OCI-LY7 (cell line): Measurements from ENCODE around the gene DPYSL4. TPM values are rescaled to one million over a fixed set of nuclear protein-coding genes. Genes with fewer than 3 reads are reported as not detected.
"Not testable (repeated sequence)": the region's sequence is repeated elsewhere in the genome, so short reads cannot be mapped to it uniquely, and the experiment has no call there.

ENCODE experiments used
- BruUV-seq: library from RNA; stranded (reverse); fragments of 400-500 nt; replicated peaks from 2 replicates; lab custom pipeline; 2021; lab: Mats Ljungman, UMichigan
- CTCF ChIA-PET: fragments of 300-600 bp; sonication (Branson Sonifier 250); formaldehyde crosslinking; loops from one replicate; lab custom pipeline; 2022; ENCODE audit warnings: antibody characterized with exemption; ENCODE audit not compliant: unreplicated experiment; lab: Charles Lee
- POLR2A ChIA-PET: fragments of 300-600 bp; sonication (Branson Sonifier 250); formaldehyde crosslinking; loops from one replicate; lab custom pipeline; 2022; ENCODE audit warnings: antibody characterized with exemption; lab: Charles Lee
- DNase-seq: peaks from one replicate; pipeline ENCODE4 v3.0.0-alpha.2; 2015; ENCODE audit warnings: low spot score
- H2AFZ ChIP-seq: fragments of 200-600 bp; sonication (generic), shearing (Covaris generic); 2 replicates; pipeline ENCODE4 v1.6.1; 2014; ENCODE audit warnings: mild to moderate bottlenecking, antibody characterized with exemption, low read length, moderate library complexity
- H3K27ac ChIP-seq: fragments of 200-600 bp; sonication (generic); 2 replicates; pipeline ENCODE4 v1.5.1; 2014; ENCODE audit warnings: mixed run types, low read depth, mild to moderate bottlenecking, moderate library complexity, low read length, inconsistent platforms; ENCODE audit not compliant: poor library complexity, severe bottlenecking
- H3K36me3 ChIP-seq: fragments of 200-600 bp; sonication (generic); 2 replicates; pipeline ENCODE4 v1.6.1; 2014; ENCODE audit warnings: mild to moderate bottlenecking, antibody characterized with exemption, low read length, moderate library complexity, mixed read lengths; ENCODE audit not compliant: insufficient read depth
- H3K4me1 ChIP-seq: fragments of 200-600 bp; sonication (generic); 2 replicates; pipeline ENCODE4 v1.5.1; 2014; ENCODE audit warnings: mild to moderate bottlenecking, low read length; ENCODE audit not compliant: insufficient read depth, poor library complexity, severe bottlenecking
- H3K4me2 ChIP-seq: fragments of 200-600 bp; sonication (generic); 2 replicates; pipeline ENCODE4 v1.6.1; 2014; ENCODE audit warnings: mild to moderate bottlenecking, low read length
- H3K4me3 ChIP-seq: fragments of 200-600 bp; sonication (generic); 2 replicates; pipeline ENCODE4 v1.5.1; 2014; ENCODE audit warnings: mild to moderate bottlenecking, low read depth, low read length; ENCODE audit not compliant: poor library complexity, severe bottlenecking
- H3K79me2 ChIP-seq: fragments of 200-600 bp; sonication (generic); 2 replicates; pipeline ENCODE4 v1.6.1; 2016; ENCODE audit warnings: low read depth, mild to moderate bottlenecking, low read length, moderate library complexity, mixed read lengths; ENCODE audit not compliant: insufficient read depth
- H3K9me2 ChIP-seq: fragments of 200-600 bp; sonication (generic); 2 replicates; pipeline ENCODE4 v1.6.1; 2016; ENCODE audit warnings: mild to moderate bottlenecking, low read length, mixed read lengths; ENCODE audit not compliant: insufficient read depth
- H3K9me3 ChIP-seq: fragments of 200-600 bp; sonication (generic); 2 replicates; pipeline ENCODE4 v1.6.1; 2014; ENCODE audit warnings: mild to moderate bottlenecking, mixed run types, low read length, mixed read lengths
- H4K20me1 ChIP-seq: fragments of 200-600 bp; sonication (generic); 2 replicates; pipeline ENCODE4 v1.6.1; 2014; ENCODE audit warnings: mild to moderate bottlenecking, antibody characterized with exemption, low read length, moderate library complexity, mixed read lengths; ENCODE audit not compliant: insufficient read depth
- EZH2phosphoT487 ChIP-seq: fragments of 200-600 bp; sonication (generic); IDR thresholded peaks from 2 replicates; pipeline ENCODE4 v1.6.1; 2018; ENCODE audit warnings: low read depth, borderline replicate concordance, mild to moderate bottlenecking, mixed run types, antibody characterized with exemption, low read length, moderate library complexity, mixed read lengths
- intact Hi-C: fragments of 100-400 bp; cut with micrococcal nuclease; formaldehyde crosslinking; loops from one replicate; pipeline ENCODE4 v1.10.0; 2022; ENCODE audit not compliant: unreplicated experiment
- total RNA-seq, 2 experiments: library from RNA; depleted of rRNA in 1 of 2; stranded (reverse); fragments of >200 nt in 1 of 2; shearing (Covaris generic) in 1 of 2; gene quantifications; 2 replicates each; pipeline ENCODE4 v1.2.3, GENCODE V29; 2014 to 2022
- TF ChIP-seq, protein P1 (sequence below): fragments of 200-600 bp; sonication (generic); conservative IDR thresholded peaks from 2 replicates; pipeline ENCODE4 v1.5.1; 2014; ENCODE audit warnings: mild to moderate bottlenecking, antibody characterized with exemption, low read length, moderate library complexity, mixed read lengths

DPYSL4 gene
- total RNA-seq, 2 experiments from 2014 or later = not detected

DNA sequence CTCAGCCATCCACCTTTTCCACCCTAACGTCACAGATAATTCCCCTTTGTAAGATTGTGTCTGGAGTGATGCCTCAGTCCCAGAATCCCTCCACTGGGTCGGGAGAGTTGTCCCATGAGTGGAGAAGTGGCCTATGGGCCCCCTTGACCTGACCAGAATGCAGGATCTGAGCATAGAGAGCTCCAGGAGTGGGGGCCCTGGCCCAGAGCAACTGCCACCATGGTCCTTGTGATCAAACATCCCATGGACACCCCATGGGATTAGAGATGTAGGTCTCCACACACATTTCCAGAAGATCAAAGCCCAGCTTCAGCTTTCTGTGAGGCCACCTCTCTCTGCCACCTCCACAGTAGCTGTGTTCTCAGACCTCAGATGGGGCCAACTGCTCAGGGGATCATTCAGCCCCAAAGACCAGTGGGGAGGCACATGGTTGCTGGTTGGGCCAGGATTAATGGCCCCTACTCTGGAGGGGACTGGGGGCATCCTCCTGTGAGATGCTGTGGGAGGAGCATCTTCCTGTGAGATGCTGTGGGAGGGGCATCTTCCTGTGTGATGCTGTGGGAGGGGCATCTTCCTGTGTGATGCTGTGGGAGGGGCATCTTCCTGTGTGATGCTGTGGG lies 28.5 kb upstream of the DPYSL4 start:
- Histone ChIP-seq H2AFZ (peak overlapping the region; percentile 78; the same call in 1 of the 2 replicates), H3K9me3 (no peaks in the 10 kb centered on the region), H3K27ac (peak overlapping the region; percentile 39), H4K20me1 (no peaks in the 10 kb centered on the region), H3K4me3 (no peak overlapping the region), H3K79me2 (no peaks in the 10 kb centered on the region), H3K9me2 (no peaks in the 10 kb centered on the region), H3K36me3 (no peaks in the 10 kb centered on the region), H3K4me1 (peaks cover 41% of the 10 kb centered on the region), H3K4me2 (peak overlapping the region; percentile 47)
- BruUV-seq = no TSS peak
- ChIA-PET CTCF (no interaction called here), POLR2A (interaction anchor here (0.5 to 0.7 kb wide), 2 partner anchors 52 to 108 kb away, joined by 3 read pairs; no protein-coding TSS in a partner anchor)
- peak; percentile 81 for DNase-seq
- intact Hi-C loops = loop anchor here (5.0 to 10.0 kb wide), 2 partner anchors 253 to 1234 kb away; partner anchors contain the start of genes MTG1 and PPP2R2D
- no peak for TF ChIP-seq EZH2phosphoT487
- TF ChIP-seq, protein P1, sequence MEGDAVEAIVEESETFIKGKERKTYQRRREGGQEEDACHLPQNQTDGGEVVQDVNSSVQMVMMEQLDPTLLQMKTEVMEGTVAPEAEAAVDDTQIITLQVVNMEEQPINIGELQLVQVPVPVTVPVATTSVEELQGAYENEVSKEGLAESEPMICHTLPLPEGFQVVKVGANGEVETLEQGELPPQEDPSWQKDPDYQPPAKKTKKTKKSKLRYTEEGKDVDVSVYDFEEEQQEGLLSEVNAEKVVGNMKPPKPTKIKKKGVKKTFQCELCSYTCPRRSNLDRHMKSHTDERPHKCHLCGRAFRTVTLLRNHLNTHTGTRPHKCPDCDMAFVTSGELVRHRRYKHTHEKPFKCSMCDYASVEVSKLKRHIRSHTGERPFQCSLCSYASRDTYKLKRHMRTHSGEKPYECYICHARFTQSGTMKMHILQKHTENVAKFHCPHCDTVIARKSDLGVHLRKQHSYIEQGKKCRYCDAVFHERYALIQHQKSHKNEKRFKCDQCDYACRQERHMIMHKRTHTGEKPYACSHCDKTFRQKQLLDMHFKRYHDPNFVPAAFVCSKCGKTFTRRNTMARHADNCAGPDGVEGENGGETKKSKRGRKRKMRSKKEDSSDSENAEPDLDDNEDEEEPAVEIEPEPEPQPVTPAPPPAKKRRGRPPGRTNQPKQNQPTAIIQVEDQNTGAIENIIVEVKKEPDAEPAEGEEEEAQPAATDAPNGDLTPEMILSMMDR = no peak

DNA sequence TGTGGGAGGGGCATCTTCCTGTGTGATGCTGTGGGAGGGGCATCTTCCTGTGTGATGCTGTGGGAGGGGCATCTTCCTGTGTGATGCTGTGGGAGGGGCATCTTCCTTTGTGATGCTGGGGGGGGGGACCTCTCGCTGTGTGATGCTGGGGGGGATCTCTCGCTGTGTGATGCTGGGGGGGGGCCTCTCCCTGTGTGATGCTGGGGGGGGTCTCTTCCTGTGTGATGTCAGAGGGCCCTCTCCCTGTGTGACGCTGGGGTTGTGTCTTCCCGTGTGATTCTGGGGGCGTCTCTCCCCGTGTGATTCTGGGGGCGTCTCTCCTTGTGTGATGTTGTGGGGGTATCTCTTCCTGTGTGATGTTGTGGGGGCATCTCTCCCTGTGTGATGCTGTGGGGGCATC lies 27.9 kb upstream of the DPYSL4 start:
- peak overlapping the region; percentile 55 for H3K4me2 ChIP-seq
- intact Hi-C loops = loop anchor here (5.0 to 10.0 kb wide), 2 partner anchors 254 to 1233 kb away; partner anchors contain the start of genes MTG1 and PPP2R2D
- no peaks in the 10 kb centered on the region for H3K9me3 ChIP-seq
- peak; percentile 48 for DNase-seq
- ChIA-PET POLR2A (no interaction called here), CTCF (no interaction called here)
- peak overlapping the region; percentile 34 for H3K4me3 ChIP-seq
- H3K27ac ChIP-seq = peak overlapping the region; percentile 85
- no peaks in the 10 kb centered on the region for H4K20me1 ChIP-seq
- H2AFZ ChIP-seq = 0 out of 2 replicates have a peak overlapping the region, but pooled peaks have one; percentile 36
- no peaks in the 10 kb centered on the region for H3K79me2 ChIP-seq
- H3K4me1 ChIP-seq = peaks cover 43% of the 10 kb centered on the region
- no peaks in the 10 kb centered on the region for H3K36me3 ChIP-seq
- no TSS peak for BruUV-seq
- TF ChIP-seq, protein P1 = no peak
- TF ChIP-seq EZH2phosphoT487 = no peak
- no peaks in the 10 kb centered on the region for H3K9me2 ChIP-seq

DNA sequence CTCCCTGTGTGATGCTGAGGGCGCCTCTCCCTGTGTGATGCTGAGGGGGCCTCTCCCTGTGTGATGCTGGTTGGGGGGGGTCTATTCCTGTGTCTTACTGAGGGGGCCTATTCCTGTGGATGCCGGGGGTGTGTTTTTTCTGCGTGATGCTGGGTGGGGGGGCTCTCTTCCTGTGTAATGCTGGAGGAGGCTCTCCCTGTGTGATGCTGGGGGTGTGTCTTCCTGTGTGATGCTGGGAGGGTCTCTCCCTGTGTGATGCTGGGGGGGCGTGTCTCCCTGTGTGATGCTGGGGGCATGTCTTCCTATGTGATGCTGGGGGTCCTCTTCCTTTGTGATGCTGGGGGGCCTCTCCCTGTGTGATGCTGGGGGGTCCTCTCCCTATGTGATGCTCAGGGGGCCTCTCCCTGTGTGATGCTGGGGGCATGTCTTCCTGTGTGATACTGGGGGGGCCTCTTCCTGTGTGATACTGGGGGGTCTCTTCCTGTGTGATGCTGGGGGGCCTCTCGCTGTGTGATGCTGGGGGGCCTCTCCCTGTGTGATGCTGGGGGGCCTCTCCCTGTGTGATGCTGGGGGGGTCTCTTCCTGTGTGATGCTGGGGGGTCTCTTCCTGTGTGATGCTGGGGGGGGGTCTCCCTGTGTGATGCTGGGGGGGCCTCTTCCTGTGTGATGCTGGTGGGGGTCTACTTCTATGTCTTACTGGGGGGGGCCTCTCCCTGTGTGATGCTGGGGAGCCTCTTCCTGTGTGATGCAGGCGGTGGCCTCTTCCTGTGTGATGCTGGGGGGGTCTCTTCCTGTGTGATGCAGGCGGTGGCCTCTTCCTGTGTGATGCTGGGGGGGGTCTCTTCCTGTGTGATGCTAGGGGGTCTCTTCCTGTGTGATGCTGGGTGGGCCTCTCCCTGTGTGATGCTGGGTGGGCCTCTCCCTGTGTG lies 27.2 kb upstream of the DPYSL4 start:
- CTCF ChIA-PET, BruUV-seq, H4K20me1 ChIP-seq, POLR2A ChIA-PET, H3K79me2 ChIP-seq, H3K9me3 ChIP-seq, H3K36me3 ChIP-seq, H3K9me2 ChIP-seq: not testable (repeated sequence)
- Histone ChIP-seq H3K27ac (peak overlapping the region; percentile 85), H3K4me2 (peak overlapping the region; percentile 55), H2AFZ (0 out of 2 replicates have a peak overlapping the region, but pooled peaks have one; percentile 36), H3K4me3 (peak overlapping the region; percentile 34), H3K4me1 (peaks cover 43% of the 10 kb centered on the region)
- DNase-seq = peak; percentile 65
- intact Hi-C loops = loop anchor here (5.0 to 10.0 kb wide), 5 partner anchors 173 to 1233 kb away; partner anchors contain the start of genes LRRC27, MTG1 and PPP2R2D

DNA sequence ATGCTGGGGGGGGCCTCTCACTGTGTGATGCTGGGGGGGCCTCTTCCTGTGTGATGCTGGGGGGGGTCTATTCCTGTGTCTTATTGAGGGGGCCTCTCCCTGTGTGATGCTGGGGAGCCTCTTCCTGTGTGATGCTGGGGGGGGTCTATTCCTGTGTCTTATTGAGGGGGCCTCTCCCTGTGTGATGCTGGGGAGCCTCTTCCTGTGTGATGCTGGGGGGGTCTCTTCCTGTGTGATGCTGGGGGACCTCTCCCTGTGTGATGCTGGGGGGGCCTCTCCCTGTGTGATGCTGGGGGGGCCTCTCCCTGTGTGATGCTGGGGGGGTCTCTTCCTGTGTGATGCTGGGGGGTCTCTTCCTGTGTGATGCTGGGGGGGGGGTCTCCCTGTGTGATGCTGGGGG lies 26.5 kb upstream of the DPYSL4 start:
- peak overlapping the region; percentile 85 for H3K27ac ChIP-seq
- DNase-seq, H4K20me1 ChIP-seq, BruUV-seq, H3K9me3 ChIP-seq, H3K9me2 ChIP-seq, H3K36me3 ChIP-seq, H3K4me3 ChIP-seq, H2AFZ ChIP-seq, H3K79me2 ChIP-seq, POLR2A ChIA-PET, CTCF ChIA-PET: not testable (repeated sequence)
- intact Hi-C loops = loop anchor here (5.0 to 10.0 kb wide), 3 partner anchors 172 to 287 kb away; partner anchors contain the start of gene LRRC27
- H3K4me1 ChIP-seq = peaks cover 43% of the 10 kb centered on the region
- peak overlapping the region; percentile 55; the same call in 1 of the 2 replicates for H3K4me2 ChIP-seq
